Left forelimb (tissue), 1 donor: ENCODE data around the gene INO80C.
"Not testable (repeated sequence)": the region's sequence is repeated elsewhere in the genome, so short reads cannot be mapped to it uniquely, and the experiment has no call there.

Experiments used
- DNase-seq: peaks from one replicate; pipeline ENCODE4 v3.0.0-alpha.2; 2018; ENCODE audit warnings: low spot score

The INO80C gene

DNA sequence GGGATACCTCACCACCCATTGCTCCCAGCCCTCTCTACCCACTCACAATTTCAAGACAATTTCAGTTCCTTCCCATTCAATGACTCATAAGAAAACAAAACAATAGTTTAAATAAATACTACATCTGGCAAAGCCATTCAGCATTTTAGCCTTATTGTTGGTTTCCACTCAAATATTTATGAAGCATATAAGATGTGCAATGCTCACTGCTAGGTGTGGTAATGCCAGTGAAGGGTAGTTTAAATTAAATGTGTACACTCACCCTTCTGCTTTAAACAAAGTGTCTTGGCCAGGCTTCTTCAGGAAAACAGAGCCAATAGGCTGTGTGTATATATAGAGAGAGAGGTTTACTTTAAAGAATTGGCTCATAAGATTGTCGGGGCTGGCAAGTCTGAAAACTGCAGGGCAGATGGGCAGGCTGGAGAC is 37.0 kb downstream of the INO80C start:
- no peak for DNase-seq

DNA sequence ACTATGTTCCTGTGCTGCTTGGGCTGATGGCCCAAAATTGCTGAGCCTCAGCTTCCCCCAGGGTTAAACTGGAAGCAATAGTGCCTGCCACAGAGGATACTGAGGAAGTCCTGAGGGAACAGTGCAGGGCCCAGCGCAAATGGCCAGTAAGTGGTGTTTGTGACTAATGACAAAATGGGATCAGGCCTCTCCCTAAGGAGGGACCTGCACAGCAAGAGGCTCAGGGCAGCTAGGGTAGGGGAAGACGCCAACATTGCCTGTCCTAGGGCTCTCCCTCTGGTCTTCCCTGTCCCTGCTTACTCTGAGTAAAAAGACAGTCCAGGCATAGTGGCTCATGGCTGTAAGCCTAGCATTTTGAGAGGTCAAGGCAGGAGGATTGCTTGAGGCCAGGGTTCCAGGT is 37.8 kb downstream of the INO80C start:
- DNase-seq: no peak

DNA sequence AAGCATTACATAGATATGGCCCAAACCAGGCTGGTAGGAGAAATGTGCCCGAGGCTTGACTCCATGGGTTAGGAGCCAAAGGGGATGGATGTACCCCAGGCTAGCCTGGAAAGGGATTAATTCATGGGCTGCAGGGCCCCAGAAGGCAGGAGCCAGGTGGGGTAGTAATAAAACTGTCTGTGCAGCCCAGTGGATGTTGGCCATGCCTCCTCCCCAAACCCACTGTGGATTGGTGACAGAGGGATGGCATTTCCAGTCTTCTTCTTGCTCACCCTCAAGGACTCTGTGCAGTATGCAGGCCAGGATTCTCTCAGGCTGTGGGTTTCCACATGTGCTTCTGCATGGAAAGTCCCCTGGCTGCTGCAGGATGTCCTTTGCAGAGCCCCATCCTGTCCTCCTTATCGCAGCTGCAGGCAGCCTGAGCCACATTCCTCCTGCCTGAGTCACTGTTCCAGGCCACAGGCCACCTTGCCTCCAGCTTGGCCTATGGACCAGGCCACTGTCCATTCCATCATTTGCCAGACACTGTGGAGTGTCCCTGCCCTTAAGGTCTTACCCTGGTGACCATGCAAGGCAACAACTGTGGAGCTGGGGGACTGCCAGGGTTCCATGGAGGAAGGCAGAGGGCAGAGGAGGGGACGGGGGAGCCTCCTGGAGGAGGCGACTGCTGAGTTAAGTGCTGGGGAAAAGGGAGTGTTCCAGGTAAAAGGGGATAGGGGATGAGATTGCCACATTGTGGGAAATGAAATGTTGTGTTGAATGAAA is 38.9 kb downstream of the INO80C start:
- no peak for DNase-seq

DNA sequence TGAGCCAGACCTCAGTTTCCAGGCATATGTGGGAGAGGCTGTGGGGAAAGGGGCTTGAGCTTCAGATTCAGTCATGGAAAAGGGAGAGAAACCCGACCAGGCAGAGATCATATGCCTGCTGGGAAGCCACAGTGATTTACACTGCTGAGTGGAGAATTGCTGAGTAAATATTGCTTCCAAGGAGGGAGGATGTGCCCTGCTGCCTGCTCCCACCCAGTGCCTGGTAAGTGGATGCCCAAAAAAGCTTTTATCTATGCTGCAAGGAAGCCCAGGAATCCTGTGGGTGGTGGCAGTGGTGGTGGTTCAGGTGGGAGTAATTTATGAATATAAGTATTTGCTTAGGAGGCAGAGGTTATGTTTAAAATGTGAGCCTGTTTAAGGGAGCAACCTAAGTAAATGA is 39.5 kb downstream of the INO80C start:
- no peak for DNase-seq

DNA sequence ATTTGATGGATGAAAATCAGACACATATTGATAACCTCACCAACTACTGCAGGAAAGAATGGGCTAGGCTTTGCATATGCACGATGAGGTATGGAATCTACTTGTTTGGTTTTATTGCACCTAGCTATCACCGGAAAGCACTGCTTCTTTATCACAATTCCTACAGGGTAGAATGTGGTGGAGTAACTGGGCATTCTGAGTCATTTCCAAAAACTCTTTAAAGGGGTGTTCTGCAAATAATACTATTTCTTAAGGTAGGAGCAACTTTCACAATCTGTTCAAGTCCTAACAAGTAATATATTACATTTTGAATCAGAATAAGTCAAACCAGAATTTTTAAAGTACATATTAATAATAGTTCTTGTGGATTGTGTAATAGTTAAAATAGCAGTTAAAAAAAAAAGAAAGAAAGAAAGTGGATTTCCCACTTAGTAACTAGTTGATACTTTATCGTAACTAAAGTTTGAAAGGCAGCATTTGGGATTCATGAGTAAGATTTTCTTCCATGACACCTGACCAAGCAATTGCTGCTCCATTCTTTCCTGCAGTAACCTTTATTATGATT is 40.5 kb downstream of the INO80C start:
- no peak for DNase-seq

DNA sequence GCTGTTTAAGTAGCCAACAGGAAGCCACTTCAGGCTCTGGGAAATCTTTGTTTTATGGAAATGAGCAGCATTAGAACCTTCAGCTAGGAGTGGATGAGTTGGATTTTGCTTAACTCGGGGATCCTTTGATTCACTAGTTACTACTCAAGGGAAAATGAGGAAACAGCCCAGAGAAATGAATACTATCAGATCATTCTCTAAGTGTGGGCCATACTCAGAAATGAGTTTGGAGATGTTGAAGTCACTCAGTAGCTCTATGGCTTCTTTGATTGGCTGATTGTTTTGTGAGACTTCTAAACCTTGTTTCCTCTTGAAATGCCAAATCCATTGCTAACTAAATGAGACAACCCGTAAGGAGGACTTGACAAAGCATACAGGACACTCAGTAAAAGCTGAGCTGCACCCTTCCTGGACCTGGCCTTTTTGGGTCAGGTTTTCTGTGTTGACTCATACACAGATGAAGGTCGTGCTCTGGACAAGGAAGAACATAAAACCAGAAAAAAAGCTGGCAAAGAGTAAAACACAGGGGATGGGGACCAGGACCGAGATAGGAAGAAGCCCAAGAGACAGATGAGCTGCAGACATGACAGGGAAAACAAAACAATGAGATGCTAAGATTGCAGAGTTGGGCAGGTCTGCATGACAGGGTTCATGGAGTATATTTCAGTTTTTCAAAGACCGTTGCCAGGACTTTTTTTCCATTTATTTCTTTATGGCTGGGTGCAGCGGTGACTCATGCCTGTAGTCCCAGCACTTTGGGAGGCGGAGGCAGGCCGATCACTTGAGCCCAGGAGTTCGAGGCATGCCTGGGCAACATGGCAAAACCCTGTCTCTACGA is 41.6 kb downstream of the INO80C start:
- no peak for DNase-seq

DNA sequence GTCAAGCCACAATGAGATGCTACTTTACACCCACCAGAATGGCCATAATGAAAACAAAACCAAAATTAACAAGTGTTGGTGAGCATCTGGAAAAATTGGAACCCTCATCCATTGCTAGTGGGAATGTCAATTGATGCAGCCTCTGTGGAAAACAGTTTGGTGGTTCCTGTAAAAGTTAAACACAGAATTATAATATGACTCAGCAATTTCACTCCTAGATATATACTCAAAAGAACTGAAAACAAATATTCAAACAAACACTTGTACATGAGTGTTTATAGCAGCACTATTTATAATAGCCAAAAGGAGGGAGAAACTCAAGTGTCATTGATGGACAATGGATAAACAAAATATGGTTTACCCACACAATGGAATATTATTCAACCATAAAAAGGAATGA is 43.0 kb downstream of the INO80C start:
- DNase-seq: no peak

DNA sequence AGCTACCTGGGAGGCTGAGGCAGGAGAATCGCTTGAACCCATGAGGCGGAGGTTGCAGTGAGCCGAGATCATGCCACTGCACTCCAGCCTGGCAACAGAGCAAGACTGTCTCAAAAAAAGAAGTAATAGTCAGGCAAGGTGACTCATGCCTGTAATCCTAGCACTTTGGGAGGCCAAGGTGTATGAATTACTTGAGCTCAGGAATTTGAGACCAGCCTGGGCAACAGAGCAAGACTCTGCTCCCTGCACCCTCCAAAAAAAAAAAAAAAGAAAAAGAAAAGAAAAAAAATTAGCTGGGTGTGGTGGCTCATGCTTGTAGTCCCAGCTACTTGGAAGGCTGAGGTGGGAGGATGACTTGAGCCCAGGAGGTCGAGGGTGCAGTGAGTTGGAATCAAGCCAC is 44.7 kb downstream of the INO80C start:
- not testable (repeated sequence) for DNase-seq

DNA sequence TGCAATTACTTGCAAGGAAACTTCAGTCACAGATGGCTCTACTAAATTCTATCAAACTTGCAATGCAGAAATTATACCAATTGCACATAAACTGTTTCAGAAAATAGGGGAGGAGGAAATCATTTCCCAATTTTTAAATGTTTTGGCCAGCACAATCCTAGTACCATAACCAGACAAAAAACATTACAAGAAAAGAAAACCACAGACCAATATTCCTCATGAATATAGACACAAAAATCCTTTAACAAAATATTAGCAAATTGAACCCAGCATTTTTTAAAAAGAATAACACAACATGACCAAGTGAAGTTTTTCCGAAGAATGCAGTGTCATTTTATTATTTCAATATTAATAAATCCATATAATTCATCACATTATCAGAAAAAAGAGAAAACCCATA is 45.8 kb downstream of the INO80C start:
- no peak for DNase-seq

DNA sequence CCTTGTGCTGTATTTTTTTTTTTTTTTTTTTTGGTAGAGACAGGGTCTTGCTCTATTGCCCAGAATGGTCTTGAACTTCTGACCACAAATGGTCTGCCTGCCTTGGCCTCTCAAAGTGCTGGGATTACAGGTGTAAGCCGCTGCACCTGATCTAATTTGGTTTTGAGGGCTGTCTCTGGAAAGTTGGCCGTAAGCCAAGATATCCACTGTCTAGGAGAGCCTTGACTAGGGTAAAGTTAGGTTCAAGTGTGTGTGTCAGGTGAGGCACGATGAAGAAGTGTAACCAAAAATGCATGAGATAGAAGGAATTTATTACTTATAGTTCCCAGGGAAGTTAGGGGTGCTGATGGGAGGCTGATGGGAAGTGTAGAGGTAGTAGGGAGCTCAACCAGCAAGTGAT is 46.7 kb downstream of the INO80C start:
- DNase-seq: no peak

DNA sequence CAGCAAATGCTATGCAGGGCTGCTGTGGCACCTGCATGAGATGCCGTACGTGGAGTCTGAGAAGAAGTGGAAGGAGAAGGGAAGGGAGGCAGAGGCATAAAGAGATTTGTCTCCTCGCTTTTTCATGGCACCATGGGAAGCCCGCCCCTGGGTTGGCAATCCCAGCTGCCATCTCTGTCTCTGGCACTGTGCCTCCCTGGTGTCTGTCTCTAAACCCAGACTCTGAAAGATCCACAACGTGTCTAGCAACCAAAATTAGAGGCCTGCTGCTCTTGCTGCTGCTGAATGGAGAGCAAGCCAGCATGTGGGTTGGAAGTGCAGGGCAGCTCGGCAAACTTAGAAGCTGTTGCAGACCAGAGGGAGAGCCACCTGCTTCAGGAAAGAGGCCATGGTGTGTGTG is 53.1 kb downstream of the INO80C start:
- no peak for DNase-seq

DNA sequence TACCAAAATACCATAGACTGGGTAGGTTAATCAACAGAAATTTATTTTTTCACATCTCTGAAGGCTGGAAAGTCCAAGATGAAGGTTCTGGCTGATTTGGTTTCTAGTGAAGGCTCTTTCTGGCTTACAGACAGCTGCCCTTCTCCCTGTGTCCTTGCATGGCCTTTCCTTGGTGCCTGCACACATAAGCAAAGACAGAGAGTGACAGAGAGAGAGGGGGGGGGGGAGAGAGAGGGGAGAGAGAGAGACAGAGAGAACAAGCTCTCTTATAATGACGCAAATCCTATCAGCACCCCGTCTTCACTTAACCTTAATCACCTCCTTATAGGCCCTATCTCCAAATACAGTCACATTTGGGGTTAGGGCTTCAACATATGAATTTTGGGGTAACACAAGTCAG is 53.9 kb downstream of the INO80C start:
- DNase-seq: no peak

DNA sequence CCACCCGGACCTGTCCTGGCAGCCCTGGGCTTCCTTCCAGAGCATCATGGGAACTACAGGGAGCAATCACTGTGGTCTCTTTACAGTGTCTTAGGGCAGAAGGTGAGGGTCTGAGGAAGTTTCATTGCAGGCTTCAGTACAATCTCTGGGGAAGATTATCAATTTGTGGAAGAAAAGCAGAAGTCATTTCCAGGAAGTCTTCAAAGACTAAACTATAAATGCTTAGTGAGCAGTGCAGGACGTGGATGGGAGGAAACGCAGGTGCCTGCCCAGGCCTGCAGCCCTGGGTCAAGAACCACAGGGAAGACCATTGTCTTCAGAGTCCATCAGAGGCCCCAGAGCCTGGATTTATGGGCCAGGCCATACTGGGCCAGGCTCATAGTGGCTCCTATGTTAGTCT is 54.3 kb downstream of the INO80C start:
- DNase-seq: no peak

DNA sequence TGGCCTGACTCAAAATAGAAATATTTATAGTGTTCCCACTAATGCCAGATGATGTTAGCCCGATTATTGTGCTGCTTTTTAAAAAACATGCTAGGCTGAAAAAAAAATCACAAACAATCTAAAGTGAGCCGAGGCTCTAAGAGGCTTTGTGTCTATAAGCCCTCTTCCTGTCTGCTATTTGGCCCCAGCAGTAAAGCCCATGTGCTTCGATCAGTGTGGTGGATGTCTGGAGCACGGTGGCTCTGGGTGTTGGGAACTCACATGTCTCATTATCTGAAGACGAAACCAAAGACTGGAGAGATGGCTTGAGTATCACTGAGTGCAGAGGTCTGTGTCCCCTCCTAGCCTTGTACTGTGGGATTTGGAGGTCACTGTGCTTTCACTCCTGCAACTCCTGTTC is 55.1 kb downstream of the INO80C start:
- no peak for DNase-seq

DNA sequence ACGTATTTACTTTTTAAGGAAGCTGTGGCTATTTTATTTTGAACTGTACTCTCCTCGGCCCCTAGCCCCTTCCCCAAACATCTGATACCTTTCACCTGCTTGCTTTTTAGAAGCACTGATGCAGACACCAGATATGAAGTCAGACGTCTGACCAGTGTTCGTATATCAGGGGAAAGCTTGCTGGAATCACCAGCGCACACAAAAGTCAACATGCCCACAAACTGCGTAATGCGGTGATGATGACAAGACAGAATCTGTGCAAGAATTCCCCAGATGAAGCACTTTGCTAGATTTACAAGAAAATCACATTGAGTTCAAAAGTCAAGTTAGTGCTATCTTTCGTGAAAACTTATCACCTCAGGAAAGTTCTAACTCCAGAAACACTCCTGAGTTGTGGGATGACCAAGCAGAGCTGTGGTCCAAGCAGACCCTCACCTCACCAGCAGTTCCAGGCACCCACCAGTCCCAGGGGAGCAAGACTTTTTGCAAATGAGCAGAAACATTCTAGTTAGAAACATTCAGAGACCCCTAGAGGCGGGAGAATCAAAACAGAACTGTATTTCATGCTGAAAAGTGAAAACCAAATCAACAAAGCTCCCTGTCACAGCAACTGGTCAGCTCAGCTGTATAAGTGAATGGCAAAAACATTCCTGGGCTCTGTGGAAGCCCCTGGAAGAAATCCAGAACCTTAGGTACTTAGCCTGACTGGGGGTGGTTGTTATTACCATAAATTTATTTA is 55.7 kb downstream of the INO80C start:
- no peak for DNase-seq

DNA sequence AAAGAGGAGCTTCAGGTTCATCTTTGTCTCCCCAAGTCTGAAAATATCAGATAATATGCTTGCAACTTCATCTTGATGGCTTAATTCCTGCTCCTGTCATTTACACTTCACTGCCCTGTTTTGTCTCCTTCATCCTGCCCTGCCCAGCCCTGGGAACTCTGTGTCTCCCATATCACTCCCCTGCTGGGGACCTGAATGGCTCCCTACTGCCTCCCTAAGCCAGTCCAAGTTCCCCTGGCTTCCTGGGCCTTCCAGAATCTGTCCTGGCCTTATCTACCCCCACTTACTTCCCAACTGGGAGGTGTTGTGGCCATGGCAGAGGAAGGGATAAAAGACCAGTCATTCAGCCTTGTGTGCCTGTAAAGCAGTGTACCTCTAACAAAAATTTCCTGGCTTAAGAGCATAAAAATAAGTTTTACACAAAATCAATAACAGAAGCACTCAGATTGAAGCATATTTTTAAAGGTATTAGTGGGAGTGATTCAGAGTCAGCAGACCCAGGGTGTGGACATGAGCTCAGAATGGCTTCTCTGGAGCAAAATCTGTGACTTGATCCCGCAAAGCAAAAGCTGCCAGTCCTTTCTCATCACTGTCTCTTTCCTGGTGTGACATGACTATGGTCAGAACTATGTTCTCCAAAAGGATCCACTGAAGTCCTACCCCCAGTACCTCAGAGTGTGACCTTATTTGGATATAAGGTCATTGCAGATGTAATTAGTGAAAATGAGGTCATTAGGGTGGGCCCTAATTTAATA is 59.1 kb downstream of the INO80C start:
- DNase-seq: no peak

DNA sequence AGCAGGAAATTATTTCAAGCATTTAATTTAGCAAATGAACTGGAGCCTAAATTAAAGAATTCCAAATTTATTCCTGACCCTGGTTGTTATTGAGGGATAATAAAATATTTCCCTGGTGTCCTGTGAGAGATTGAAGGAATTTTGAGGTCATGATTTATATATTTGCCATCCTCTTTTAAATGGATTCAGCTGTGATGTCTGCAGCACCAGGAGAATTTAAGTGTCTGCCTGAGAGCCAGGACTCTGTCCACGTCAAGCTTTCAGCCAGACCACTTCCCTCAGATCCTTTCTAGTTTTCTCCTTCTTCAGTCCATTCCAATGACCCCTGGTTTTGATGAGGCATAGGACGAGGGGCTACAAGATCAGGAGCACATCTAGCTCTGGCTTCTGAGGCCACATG is 59.9 kb downstream of the INO80C start:
- no peak for DNase-seq

DNA sequence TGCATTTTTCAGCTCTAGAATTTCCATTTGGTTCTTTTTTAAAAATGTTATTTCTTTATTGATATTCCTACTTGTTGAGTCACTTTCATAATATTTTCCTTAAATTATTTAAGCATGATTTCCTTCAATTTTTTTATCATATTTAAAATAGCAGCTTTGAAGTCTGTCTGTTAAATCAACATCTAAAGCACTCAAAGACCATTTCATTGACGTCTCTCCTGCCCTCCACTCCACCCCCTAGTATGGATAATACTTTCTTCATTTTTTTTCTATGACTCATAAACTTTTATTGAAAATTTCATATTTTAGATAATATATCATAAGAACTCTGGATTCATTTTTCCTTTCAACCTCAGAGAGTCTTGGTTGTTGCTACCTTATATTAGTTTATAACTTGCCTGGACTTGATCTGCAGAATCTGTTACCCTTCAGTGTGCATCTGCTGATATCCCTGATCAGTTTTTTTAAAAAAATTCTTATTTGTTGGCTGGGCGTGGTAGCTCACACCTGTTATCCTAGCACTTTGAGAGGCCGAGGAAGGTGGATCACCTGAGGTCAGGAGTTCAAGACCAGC is 61.6 kb downstream of the INO80C start:
- DNase-seq: no peak

DNA sequence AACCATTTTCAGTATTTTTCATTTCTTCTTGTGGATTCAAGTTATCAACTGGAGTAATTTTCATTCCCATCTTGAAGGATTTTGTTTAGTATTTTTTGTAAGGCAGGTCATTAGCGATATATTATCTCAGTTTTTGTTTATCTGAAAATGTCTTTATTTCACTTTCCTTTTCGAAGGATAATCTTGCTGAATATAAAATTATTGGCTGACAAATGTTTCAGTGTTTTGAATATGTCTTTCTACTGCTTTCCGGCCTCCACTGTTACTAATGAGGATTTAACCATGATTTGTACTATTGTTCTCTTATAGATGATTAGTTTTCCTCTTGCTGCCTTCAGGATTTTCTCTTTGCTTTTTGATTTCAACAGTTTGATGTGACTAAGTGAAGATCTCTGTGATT is 62.4 kb downstream of the INO80C start:
- DNase-seq: no peak

DNA sequence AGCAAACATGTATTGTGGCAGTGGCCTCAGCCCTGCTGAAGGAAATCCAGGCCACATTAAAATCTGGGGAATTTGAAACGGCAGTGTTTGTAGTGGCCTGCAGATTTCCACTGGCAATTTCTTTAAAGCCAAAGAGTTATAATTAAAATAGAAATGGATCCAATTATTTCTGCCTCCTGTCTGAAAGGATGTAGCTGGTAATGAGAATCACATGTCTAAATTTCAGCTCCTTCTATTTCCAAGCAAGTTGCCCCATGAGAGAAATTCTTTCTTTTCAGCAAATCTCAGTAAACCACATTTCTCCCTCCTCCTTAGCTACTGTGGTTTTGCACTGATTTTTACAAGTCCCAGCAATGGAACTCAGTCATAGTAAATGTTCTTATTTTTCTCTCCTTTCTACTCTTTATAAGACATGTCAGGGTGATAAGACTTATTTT is 65.2 kb downstream of the INO80C start:
- DNase-seq: no peak

DNA sequence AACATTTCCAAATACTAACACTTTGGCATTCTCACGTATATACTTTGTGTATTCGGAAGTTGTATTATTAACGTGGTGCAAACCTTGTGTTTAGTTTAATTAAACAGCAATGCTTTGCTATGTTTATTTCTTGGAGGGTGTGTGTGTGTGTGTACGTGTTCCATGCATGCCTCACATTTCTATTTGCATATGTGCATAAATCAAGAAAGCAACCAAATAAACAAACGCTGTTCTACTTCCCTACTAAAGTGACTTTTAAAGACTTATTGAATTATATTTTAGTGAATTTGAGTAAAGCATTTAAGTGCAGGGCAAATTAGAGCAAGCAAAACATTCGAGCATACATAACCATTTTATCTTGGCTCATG is 66.4 kb downstream of the INO80C start:
- no peak for DNase-seq
